ENCODE results near the gene SLITRK1. TPM values are rescaled to one million over a fixed set of nuclear protein-coding genes. Genes with fewer than 3 reads are reported as not detected.

SLITRK1 gene
- polyA plus RNA-seq, 1 of the 3 experiments (the other 2 are of a cell fraction) = not detected

- WGBS (ENCODE audit: low lambda C conversion rate) = 5% methylated on average over 4 of the region's 4 CpGs
- TF ChIP-seq TEAD4 (IDR thresholded peaks at IDR 0.05; ENCODE audit: borderline replicate concordance, insufficient read depth) (no peak), EZH2phosphoT487 (IDR thresholded peaks at IDR 0.05; ENCODE audit: borderline replicate concordance, low read depth) (no peak), IRF3 (IDR thresholded peaks at IDR 0.05; ENCODE audit: low read depth, low read length) (no peak), SMC3 (IDR thresholded peaks at IDR 0.05; ENCODE audit: low read depth, low read length) (no peak), CHD2 (IDR thresholded peaks at IDR 0.05; ENCODE audit: low read length, partially characterized antibody) (no peak), RFX5 (IDR thresholded peaks at IDR 0.05; ENCODE audit: low read length) (no peak), ELF1 (IDR thresholded peaks at IDR 0.05) (no peak), NFIC (IDR thresholded peaks at IDR 0.05; ENCODE audit: borderline replicate concordance) (no peak), RXRA (IDR thresholded peaks at IDR 0.05; ENCODE audit: borderline replicate concordance, low read depth) (no peak)
- no peak overlapping the region for H3K9ac ChIP-seq
Measured at GRCh38 chr13:83914368-83914767, 32.1 kb upstream of the SLITRK1 start.

DNA sequence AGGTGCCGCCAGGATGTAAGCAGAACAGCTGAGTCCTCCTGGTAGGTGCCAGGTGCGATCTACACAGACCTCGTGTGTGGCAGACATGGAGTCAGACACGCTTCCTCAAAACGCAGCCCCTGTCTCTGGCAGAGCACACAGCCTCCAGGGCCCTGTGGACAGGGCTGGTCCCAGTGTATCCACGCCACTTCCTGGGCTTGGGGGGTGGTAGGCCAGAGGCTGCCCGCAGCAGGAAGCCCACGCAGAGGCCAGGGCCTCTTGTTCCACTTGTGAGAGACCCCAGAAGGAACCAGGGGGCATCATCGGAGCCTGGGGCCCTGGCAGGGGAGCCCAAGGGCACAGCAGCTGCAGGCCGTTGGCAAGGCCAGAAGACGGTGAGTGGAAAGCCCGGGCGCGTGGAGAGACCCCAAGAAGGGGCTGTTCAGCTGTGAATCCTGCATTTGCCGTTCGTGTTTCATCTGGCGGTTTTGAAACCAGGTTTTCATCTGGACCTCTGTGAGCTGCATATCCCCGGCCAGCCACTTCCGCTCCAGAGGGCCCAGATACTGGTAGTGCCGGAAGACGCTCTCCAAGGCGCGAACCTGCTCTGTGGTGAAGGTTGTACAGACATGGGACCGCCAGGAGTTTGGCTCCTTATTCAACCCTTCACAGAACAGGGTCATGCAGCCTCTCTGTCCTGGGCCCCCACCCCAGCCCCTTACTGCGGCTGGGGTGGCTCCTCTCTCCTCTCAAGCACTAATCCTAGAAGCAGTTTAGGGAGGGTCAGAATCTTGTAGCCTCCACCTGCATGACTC, 25.1 kb upstream of the SLITRK1 start:
- Histone ChIP-seq H3F3A (replicated peaks; ENCODE audit: insufficient read depth) (no peaks in the 10 kb centered on the region), H3K79me2 (ENCODE audit: insufficient read depth) (no peaks in the 10 kb centered on the region), H3K9ac (no peak overlapping the region), H2AFZ (ENCODE audit: low read depth) (no peak overlapping the region), H3K27me3 (ENCODE audit: insufficient read depth) (peaks cover 4% of the 10 kb centered on the region; the same call in 1 of the 2 replicates), H4K20me1 (ENCODE audit: insufficient read depth) (no peaks in the 10 kb centered on the region), H3K36me3 (replicated peaks in 1 of 2; ENCODE audit: control insufficient read depth in 1 of 2, insufficient read depth in 2 of 2, low read length in 1 of 2) (no peaks in the 10 kb centered on the region), H3K9me2 (no peaks in the 10 kb centered on the region), H3K4me3 (ENCODE audit: low read depth in 2 of 2, low read length in 1 of 2) (no peak overlapping the region), H3K4me1 (ENCODE audit: control insufficient read depth in 1 of 2, insufficient read depth in 2 of 2, low read depth in 1 of 2, low read length in 1 of 2) (no peaks in the 10 kb centered on the region), H3K27ac (ENCODE audit: low read depth in 2 of 2, low read length in 1 of 2) (no peak overlapping the region), H3K9me3 (no peaks in the 10 kb centered on the region), H3K4me2 (no peak overlapping the region)
- 45% methylated on average over 16 of the region's 25 CpGs for WGBS (ENCODE audit: low lambda C conversion rate)
- POLR2A ChIA-PET = no interaction called here
- TF ChIP-seq MEF2A (IDR thresholded peaks at IDR 0.05; ENCODE audit: borderline replicate concordance, low read depth) (no peak), GATA2 (CRISPR knock-in tag; IDR thresholded peaks at IDR 0.05) (no peak), RAD21 (IDR thresholded peaks at IDR 0.05; ENCODE audit: low read length) (no peak), SMC3 (IDR thresholded peaks at IDR 0.05; ENCODE audit: low read depth, low read length) (no peak), REST (IDR thresholded peaks at IDR 0.05; ENCODE audit: low read depth, low read length) (no peak), RXRA (IDR thresholded peaks at IDR 0.05; ENCODE audit: borderline replicate concordance, low read depth) (no peak), FOXM1 (IDR thresholded peaks at IDR 0.05; ENCODE audit: low read depth) (no peak), TCF12 (IDR thresholded peaks at IDR 0.05) (no peak), NRF1 (IDR thresholded peaks at IDR 0.05; ENCODE audit: low read depth, low read length) (no peak), EZH2phosphoT487 (IDR thresholded peaks at IDR 0.05; ENCODE audit: borderline replicate concordance, low read depth) (no peak)
- no peak for DNase-seq
- CTCF ChIA-PET = no interaction called here

More at GRCh38 chr13:83914368-83914767, 32.1 kb upstream of the SLITRK1 start:
- Histone ChIP-seq H3K4me1 (ENCODE audit: control insufficient read depth in 1 of 2, insufficient read depth in 2 of 2, low read depth in 1 of 2, low read length in 1 of 2) (no peaks in the 10 kb centered on the region), H3K9me3 (no peaks in the 10 kb centered on the region), H3K27ac (ENCODE audit: low read depth in 2 of 2, low read length in 1 of 2) (no peak overlapping the region), H3K36me3 (replicated peaks in 1 of 2; ENCODE audit: control insufficient read depth in 1 of 2, insufficient read depth in 2 of 2, low read length in 1 of 2) (no peaks in the 10 kb centered on the region), H3K27me3 (ENCODE audit: insufficient read depth) (no peaks in the 10 kb centered on the region; the same call in 1 of the 2 replicates), H3K4me2 (no peak overlapping the region), H4K20me1 (ENCODE audit: insufficient read depth) (no peaks in the 10 kb centered on the region), H2AFZ (ENCODE audit: low read depth) (no peak overlapping the region), H3K79me2 (ENCODE audit: insufficient read depth) (no peaks in the 10 kb centered on the region), H3K4me3 (ENCODE audit: low read depth in 2 of 2, low read length in 1 of 2) (no peak overlapping the region), H3K9me2 (no peaks in the 10 kb centered on the region), H3F3A (replicated peaks; ENCODE audit: insufficient read depth) (no peaks in the 10 kb centered on the region)
- CTCF ChIA-PET = no interaction called here
- no peak for DNase-seq
- POLR2A ChIA-PET = no interaction called here

All from SK-N-SH (cell line).